MM.1S (cell line): ENCODE measurements around the gene HRH2.

Experiments
- DNase-seq: peaks from one replicate; pipeline ENCODE4 v3.0.0-alpha.2; 2015
- H2AFZ ChIP-seq: fragments of 300-600 bp; sonication (generic); 2 replicates; pipeline ENCODE4 v1.6.0; 2016; ENCODE audit warnings: antibody characterized with exemption, low read length
- H3F3A ChIP-seq: fragments of 300-600 bp; sonication (generic); 2 replicates; pipeline ENCODE4 v1.6.1; 2016; ENCODE audit warnings: mild to moderate bottlenecking, antibody characterized with exemption, low read length, moderate library complexity, mixed read lengths; ENCODE audit not compliant: insufficient read depth
- H3K27ac ChIP-seq: fragments of 300-600 bp; sonication (generic); 2 replicates; pipeline ENCODE4 v1.5.1; 2016; ENCODE audit warnings: mild to moderate bottlenecking, low read length
- H3K27me3 ChIP-seq: fragments of 300-600 bp; sonication (generic); replicated peaks from 2 replicates; pipeline ENCODE4 v1.6.0; 2016; ENCODE audit warnings: low read length; ENCODE audit not compliant: insufficient read depth
- H3K36me3 ChIP-seq: fragments of 300-600 bp; sonication (generic); replicated peaks from 2 replicates; pipeline ENCODE4 v1.6.1; 2016; ENCODE audit warnings: mild to moderate bottlenecking, low read length, mixed read lengths; ENCODE audit not compliant: insufficient read depth
- H3K4me1 ChIP-seq: fragments of 300-600 bp; sonication (generic); 2 replicates; pipeline ENCODE4 v1.6.1; 2016; ENCODE audit warnings: low read length, mixed read lengths
- H3K4me2 ChIP-seq: fragments of 300-600 bp; sonication (generic); 2 replicates; pipeline ENCODE4 v1.6.0; 2016; ENCODE audit warnings: low read depth, low read length
- H3K4me3 ChIP-seq: fragments of 300-600 bp; sonication (generic); 2 replicates; pipeline ENCODE4 v1.5.1; 2016; ENCODE audit warnings: low read length, mixed read lengths
- H3K79me2 ChIP-seq: fragments of 300-600 bp; sonication (generic); 2 replicates; pipeline ENCODE4 v1.6.1; 2016; ENCODE audit warnings: mixed run types, low read length, mixed read lengths
- H3K9ac ChIP-seq: fragments of 300-600 bp; sonication (generic); 2 replicates; pipeline ENCODE4 v1.6.1; 2016; ENCODE audit warnings: low read length, mixed read lengths
- H3K9me2 ChIP-seq: fragments of 300-600 bp; sonication (generic); replicated peaks from 2 replicates; pipeline ENCODE4 v1.6.1; 2016; ENCODE audit warnings: mild to moderate bottlenecking, low read length, mixed read lengths; ENCODE audit not compliant: insufficient read depth
- H3K9me3 ChIP-seq: fragments of 300-600 bp; sonication (generic); replicated peaks from 2 replicates; pipeline ENCODE4 v1.6.1; 2016; ENCODE audit warnings: mild to moderate bottlenecking, low read length, mixed read lengths; ENCODE audit not compliant: insufficient read depth
- H4K20me1 ChIP-seq: fragments of 300-600 bp; sonication (generic); 2 replicates; pipeline ENCODE4 v1.6.1; 2016; ENCODE audit warnings: mild to moderate bottlenecking, low read length, moderate library complexity, mixed read lengths; ENCODE audit not compliant: insufficient read depth
- EZH2 ChIP-seq: fragments of 300-600 bp; sonication (generic); optimal IDR thresholded peaks from 2 replicates; pipeline ENCODE3; 2017; ENCODE audit warnings: low read depth, mild to moderate bottlenecking, antibody characterized with exemption, low read length, mixed read lengths
- EZH2phosphoT487 ChIP-seq: fragments of 300-600 bp; sonication (generic); IDR thresholded peaks from 2 replicates; pipeline ENCODE4 v1.6.1; 2018; ENCODE audit warnings: antibody characterized with exemption, low read length
- TF ChIP-seq, protein P1 (sequence below): fragments of 300-600 bp; sonication (generic); IDR thresholded peaks from 2 replicates; pipeline ENCODE4 v1.5.1; 2016; ENCODE audit warnings: antibody characterized with exemption, low read length, mixed read lengths

The HRH2 gene

GRCh38 chr5:175697846-175698245, 40.0 kb downstream of the HRH2 start:
- Histone ChIP-seq H3K9me3 (no peaks in the 10 kb centered on the region), H3F3A (no peaks in the 10 kb centered on the region), H2AFZ (no peak overlapping the region), H3K4me2 (no peak overlapping the region), H3K36me3 (no peaks in the 10 kb centered on the region), H4K20me1 (no peaks in the 10 kb centered on the region), H3K4me1 (peaks cover 7% of the 10 kb centered on the region; the same call in 1 of the 2 replicates), H3K27ac (no peak overlapping the region), H3K79me2 (peaks cover 54% of the 10 kb centered on the region), H3K9me2 (no peaks in the 10 kb centered on the region), H3K27me3 (no peaks in the 10 kb centered on the region), H3K4me3 (no peak overlapping the region), H3K9ac (no peak overlapping the region)
- TF ChIP-seq EZH2phosphoT487 (no peak), EZH2 (no peak)
- TF ChIP-seq, protein P1, sequence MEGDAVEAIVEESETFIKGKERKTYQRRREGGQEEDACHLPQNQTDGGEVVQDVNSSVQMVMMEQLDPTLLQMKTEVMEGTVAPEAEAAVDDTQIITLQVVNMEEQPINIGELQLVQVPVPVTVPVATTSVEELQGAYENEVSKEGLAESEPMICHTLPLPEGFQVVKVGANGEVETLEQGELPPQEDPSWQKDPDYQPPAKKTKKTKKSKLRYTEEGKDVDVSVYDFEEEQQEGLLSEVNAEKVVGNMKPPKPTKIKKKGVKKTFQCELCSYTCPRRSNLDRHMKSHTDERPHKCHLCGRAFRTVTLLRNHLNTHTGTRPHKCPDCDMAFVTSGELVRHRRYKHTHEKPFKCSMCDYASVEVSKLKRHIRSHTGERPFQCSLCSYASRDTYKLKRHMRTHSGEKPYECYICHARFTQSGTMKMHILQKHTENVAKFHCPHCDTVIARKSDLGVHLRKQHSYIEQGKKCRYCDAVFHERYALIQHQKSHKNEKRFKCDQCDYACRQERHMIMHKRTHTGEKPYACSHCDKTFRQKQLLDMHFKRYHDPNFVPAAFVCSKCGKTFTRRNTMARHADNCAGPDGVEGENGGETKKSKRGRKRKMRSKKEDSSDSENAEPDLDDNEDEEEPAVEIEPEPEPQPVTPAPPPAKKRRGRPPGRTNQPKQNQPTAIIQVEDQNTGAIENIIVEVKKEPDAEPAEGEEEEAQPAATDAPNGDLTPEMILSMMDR, result no peak
- no peak for DNase-seq

DNA sequence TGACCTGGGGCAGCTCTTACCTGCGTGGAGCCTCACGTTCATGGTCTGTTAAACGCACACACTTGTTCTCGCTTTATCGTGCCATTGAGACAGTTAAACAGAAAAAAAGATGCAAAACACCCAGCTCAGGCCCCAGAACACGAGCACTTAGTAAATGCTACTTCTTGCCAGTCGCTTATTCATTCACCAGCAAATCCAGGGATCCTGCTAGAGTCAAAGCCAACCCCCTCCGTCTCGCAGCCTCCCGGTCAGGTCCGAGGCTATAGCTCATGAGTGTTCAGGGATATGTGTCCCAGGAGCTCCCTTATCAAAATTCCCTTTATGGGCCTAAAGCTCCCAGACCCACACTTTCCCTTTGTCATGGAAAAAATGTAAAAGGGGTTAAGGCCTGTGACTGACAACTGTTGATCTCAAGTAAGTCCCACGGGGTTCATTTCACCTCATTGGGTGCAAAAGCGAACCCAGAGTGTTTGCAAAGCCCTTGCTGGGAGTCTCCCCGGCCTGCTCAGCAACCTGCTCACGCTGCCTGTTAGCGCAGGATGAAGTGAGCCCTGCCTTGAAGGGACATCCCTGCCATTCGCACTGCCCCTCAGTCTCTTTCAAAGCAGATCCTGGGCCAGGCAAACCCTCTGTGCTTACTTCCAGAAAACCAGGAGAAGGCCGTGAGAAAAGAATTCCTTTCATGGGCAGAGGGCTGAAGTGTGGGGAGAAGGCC, 40.7 kb downstream of the HRH2 start:
- no peak overlapping the region for H3K9ac ChIP-seq
- H3K9me2 ChIP-seq, result no peaks in the 10 kb centered on the region
- H3F3A ChIP-seq, result no peaks in the 10 kb centered on the region
- H3K27me3 ChIP-seq, result no peaks in the 10 kb centered on the region
- H3K4me1 ChIP-seq, result peaks cover 7% of the 10 kb centered on the region; the same call in 1 of the 2 replicates
- no peak overlapping the region for H3K4me3 ChIP-seq
- DNase-seq, result no peak
- peaks cover 47% of the 10 kb centered on the region for H3K79me2 ChIP-seq
- H3K36me3 ChIP-seq, result no peaks in the 10 kb centered on the region
- H2AFZ ChIP-seq, result no peak overlapping the region
- H4K20me1 ChIP-seq, result no peaks in the 10 kb centered on the region
- no peaks in the 10 kb centered on the region for H3K9me3 ChIP-seq
- no peak overlapping the region for H3K27ac ChIP-seq
- TF ChIP-seq EZH2, result no peak
- H3K4me2 ChIP-seq, result no peak overlapping the region

- no peak overlapping the region for H3K27ac ChIP-seq
Measured at GRCh38 chr5:175700991-175701390, 43.1 kb downstream of the HRH2 start.

More at GRCh38 chr5:175700991-175701390, 43.1 kb downstream of the HRH2 start:
- Histone ChIP-seq H4K20me1 (no peaks in the 10 kb centered on the region), H3F3A (no peaks in the 10 kb centered on the region), H2AFZ (no peak overlapping the region), H3K9me2 (no peaks in the 10 kb centered on the region), H3K4me1 (peaks cover 5% of the 10 kb centered on the region; the same call in 1 of the 2 replicates), H3K4me2 (no peak overlapping the region), H3K4me3 (no peak overlapping the region), H3K9ac (no peak overlapping the region), H3K79me2 (peaks cover 28% of the 10 kb centered on the region), H3K36me3 (no peaks in the 10 kb centered on the region), H3K9me3 (no peaks in the 10 kb centered on the region), H3K27me3 (no peaks in the 10 kb centered on the region)
- TF ChIP-seq, protein P1, result peak; percentile 44
- TF ChIP-seq EZH2phosphoT487, result no peak
- DNase-seq, result no peak
